Activated naive CD8-positive, alpha-beta T cell treated with anti-CD3 and anti-CD28 coated beads, Interleukin-2, amount 10 ng/mL, durations not matched to agents 7 days and 5 days (primary cell): ENCODE measurements around the gene ROBO2. TPM values are rescaled to one million over a fixed set of nuclear protein-coding genes. Genes with fewer than 3 reads are reported as not detected.

Experiments used
- ATAC-seq: fragments of 150-1000 bp; cut with Tn5 transposase; one replicate; pipeline ENCODE4 v1.10.0; 2021; ENCODE audit warnings: low read depth, moderate library complexity
- POLR2A ChIA-PET: fragments of 350-600 bp; sonication (Branson Sonifier 250); formaldehyde crosslinking; loops from one replicate; lab custom pipeline; 2021; ENCODE audit warnings: antibody characterized with exemption; lab: Charles Lee
- DNase-seq: peaks from one replicate; pipeline ENCODE4 v3.0.0; 2021
- H3K27ac Mint-ChIP-seq: one replicate; pipeline ENCODE4 v1.8.0; 2022; ENCODE audit warnings: mild to moderate bottlenecking, mixed read lengths
- H3K27me3 Mint-ChIP-seq: one replicate; pipeline ENCODE4 v1.8.0; 2022; ENCODE audit warnings: mild to moderate bottlenecking, moderate library complexity, mixed read lengths
- H3K36me3 Mint-ChIP-seq: one replicate; pipeline ENCODE4 v1.8.0; 2021; ENCODE audit warnings: mild to moderate bottlenecking, mixed read lengths
- H3K4me1 Mint-ChIP-seq: one replicate; pipeline ENCODE4 v1.8.0; 2021; ENCODE audit warnings: mixed read lengths
- H3K4me3 Mint-ChIP-seq: one replicate; pipeline ENCODE4 v1.8.0; 2022; ENCODE audit warnings: mild to moderate bottlenecking, moderate library complexity, mixed read lengths
- H3K9me3 Mint-ChIP-seq: one replicate; pipeline ENCODE4 v1.8.0; 2021; ENCODE audit warnings: mixed read lengths
- total RNA-seq, 2 experiments: library from RNA; stranded (reverse); gene quantifications; one replicate each; pipeline ENCODE4 v1.2.3, GENCODE V29; 2021

Gene ROBO2
- total RNA-seq, 2 experiments from 2014 or later = not detected

DNA sequence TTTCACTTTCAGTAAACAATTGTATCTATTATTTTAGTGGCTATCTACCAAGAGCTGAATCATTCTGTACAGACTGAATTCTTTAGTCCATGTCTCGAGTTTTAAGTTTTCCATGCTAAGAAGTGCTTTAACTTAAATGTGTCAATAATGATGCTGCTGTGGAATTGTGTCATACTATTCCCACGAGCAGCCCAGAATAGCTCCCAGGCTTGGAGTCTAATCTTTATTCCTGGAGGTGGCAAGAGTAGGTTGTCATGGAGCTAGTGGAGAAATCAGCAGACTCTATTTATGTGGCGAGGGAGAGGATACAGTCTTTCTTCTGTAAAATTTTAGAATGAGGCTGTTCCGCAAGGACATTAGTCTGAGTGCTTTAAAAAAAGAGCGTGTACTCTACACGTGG, 207.2 kb downstream of the ROBO2 start:
- H3K27ac Mint-ChIP-seq = no peak overlapping the region

DNA sequence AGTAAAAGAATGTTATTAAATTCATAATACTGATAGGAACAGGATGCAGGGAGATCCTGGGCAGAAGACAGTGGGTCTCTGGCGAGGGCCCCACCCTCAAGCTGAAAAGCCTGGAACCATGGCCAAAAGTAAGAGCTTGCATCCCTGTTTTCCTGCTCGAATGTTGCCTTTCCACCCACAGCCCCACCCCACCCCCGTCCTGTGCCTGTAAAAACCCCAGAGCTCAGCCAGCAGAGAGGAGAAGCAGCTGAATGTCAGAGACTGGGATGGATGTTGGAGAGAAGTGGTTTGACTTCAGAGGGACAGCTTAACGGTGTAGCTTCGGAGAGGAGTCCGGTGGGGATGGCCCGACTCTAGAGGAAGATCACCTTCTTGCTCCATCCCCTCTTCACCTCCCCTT, 207.9 kb downstream of the ROBO2 start:
- Mint-ChIP-seq H3K36me3 (no peaks in the 10 kb centered on the region), H3K27ac (no peak overlapping the region), H3K4me3 (no peak overlapping the region), H3K9me3 (peaks cover 6% of the 10 kb centered on the region), H3K4me1 (no peaks in the 10 kb centered on the region), H3K27me3 (no peaks in the 10 kb centered on the region)
- no peak for ATAC-seq
- no peak for DNase-seq
- POLR2A ChIA-PET = no interaction called here

More for the DNA sequence above, 207.2 kb downstream of the ROBO2 start:
- Mint-ChIP-seq H3K27me3 (no peaks in the 10 kb centered on the region), H3K4me3 (no peak overlapping the region), H3K36me3 (no peaks in the 10 kb centered on the region), H3K9me3 (peaks cover 6% of the 10 kb centered on the region), H3K4me1 (no peaks in the 10 kb centered on the region)
- ATAC-seq = no peak
- no peak for DNase-seq
- POLR2A ChIA-PET = no interaction called here

DNA sequence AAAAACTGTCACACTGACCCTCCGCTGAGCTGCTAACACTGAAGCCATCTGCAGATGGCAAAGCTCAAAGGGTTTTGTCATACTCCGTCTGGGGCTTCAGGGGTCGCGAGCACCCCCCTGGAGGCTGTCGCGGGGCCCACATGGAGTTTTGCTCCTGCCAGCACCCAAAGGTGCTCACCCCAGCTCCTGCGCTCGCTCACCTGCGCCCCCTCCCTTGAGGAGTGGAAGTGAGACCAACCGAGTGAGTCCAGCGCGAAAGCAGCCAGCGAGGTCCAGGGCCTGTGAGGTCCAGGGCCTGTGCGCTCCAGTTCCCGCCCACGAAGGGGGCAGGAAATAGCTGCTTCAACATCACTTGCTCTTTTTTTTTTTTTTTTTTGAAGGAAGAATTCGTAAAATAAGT, 208.5 kb downstream of the ROBO2 start:
- Mint-ChIP-seq H3K4me3 (no peak overlapping the region), H3K27ac (no peak overlapping the region), H3K9me3 (peaks cover 6% of the 10 kb centered on the region), H3K36me3 (no peaks in the 10 kb centered on the region), H3K4me1 (no peaks in the 10 kb centered on the region), H3K27me3 (no peaks in the 10 kb centered on the region)
- ATAC-seq = no peak
- POLR2A ChIA-PET = no interaction called here
- no peak for DNase-seq

DNA sequence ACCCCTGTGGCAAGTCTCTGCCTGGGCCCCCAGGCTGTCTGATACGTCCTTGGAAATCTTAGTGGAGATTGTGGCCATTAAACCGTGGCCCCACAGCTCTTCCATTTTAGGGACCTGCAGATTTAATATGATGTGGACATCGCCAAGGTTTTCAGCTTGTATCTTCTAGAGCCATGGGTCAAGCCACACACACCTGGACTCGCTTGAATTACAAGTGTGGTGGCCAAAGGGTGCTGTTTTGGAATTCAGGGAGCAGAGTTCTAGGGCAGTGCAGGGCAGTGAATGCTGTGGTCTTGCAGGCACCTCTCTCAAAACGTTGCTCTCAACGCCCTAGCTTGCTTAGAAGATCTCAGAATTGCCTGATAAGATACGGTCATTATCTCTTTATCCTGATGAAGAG, 211.2 kb downstream of the ROBO2 start:
- no peak for DNase-seq
- Mint-ChIP-seq H3K27me3 (no peaks in the 10 kb centered on the region), H3K36me3 (no peaks in the 10 kb centered on the region), H3K27ac (no peak overlapping the region), H3K4me1 (no peaks in the 10 kb centered on the region), H3K4me3 (no peak overlapping the region), H3K9me3 (peaks cover 2% of the 10 kb centered on the region)
- POLR2A ChIA-PET = no interaction called here
- ATAC-seq = no peak

DNA sequence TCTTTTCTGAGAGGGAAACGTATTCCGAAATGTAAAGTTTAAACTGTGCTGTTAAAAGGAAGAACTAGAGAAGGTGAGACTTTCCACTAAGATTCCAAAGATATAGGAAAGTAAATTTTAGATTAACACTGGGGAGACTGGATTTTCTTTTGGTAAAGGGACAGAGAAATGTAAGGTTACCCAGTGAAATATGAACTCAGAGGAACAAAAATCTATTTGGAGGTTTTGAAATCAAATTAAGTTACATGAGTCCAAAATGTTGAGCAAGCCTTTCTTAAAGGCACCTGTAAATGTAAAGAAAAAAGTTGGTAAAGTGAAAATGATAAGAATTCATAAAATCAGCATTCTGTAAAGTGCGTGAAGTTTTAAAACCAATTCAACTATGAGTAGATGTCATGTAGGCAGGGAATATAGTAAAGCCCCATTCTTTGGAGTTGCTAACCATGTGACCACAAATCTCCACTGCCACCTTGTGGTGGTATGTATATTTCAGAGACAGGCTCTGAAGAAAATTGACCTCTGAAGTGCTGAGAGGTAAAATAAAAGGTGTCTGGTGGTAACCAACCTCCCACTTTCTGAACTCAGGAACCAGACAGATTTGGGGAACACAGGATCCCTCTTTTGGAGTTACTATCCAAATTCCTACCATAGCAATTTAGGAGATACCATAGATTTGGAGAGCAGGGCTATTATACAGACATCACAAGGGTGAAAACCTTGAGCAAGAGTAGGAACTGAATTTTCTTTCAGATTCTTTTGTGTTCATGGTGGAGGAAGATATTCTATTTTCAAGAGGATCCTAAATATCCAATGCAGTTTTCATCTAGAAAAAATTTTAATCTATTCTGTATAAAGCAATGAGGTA, 215.3 kb downstream of the ROBO2 start:
- ATAC-seq = no peak
- peaks cover 2% of the 10 kb centered on the region for H3K9me3 Mint-ChIP-seq
- no peak overlapping the region for H3K4me3 Mint-ChIP-seq

DNA sequence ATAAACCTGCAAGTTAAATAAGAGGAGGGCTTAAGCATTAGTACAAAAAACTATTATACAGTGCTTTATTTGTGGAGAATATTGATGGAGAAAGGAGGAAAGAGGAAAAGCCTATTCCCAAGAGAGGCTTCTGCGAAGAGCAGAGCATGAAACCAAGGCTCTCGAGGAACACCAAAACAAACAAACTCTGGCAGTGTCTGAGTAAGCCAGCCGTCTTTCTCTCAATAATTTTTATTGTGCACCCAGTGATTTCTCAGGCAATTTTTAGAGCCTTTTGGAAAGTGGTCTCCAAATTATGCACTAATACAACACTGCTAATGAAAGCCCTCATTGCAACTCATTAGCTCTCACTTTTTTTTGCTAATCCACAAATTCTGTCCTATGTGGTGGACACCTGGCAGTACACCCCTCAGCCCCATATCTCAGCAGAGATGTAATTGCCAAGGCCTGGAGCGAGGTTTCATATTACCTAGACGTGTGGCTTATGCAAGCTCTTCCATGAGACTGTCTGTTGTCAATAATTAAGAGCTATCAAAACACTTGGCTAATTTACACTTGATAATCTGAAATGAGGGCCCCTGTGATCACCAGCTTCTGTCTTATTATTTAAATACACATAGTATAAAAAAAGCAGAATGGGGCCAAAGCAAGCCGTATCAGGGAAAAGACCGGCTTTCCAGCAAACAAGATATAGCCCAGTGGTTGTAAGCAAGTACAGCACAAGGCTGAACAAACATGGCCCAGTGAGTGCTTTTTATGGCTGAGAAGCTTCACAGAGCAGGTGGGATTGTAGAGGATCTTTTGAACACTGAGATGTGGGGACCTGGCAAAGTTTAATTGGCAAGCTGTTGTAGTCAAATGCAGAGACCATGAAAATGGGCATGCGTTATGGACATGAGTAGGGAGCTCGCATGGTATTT, 216.9 kb downstream of the ROBO2 start:
- no peaks in the 10 kb centered on the region for H3K4me1 Mint-ChIP-seq
- no peak overlapping the region for H3K4me3 Mint-ChIP-seq
- H3K36me3 Mint-ChIP-seq = no peaks in the 10 kb centered on the region

More for the DNA sequence above, 215.3 kb downstream of the ROBO2 start:
- no peaks in the 10 kb centered on the region for H3K4me1 Mint-ChIP-seq
- H3K27me3 Mint-ChIP-seq = no peaks in the 10 kb centered on the region
- H3K36me3 Mint-ChIP-seq = no peaks in the 10 kb centered on the region
- POLR2A ChIA-PET = no interaction called here
- DNase-seq = no peak
- H3K27ac Mint-ChIP-seq = no peak overlapping the region

DNA sequence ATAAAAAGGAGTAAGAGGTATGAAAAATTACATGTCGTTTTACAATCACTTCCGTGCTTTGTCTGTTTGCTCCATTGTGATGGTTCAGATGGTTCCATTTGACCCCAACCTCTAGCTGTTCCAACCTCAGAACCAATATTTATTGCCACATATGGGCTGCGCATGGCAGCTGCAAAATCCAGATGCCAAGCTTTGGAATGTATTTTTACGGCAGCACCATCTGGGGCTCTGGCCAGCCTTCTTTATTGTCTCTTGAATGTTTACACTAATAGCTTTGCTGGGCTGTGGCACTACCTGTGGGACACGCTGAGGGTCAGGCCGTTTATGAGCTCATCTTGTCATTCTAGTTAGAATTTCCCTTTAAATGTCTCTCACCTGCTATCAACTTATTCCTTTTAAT, 219.8 kb downstream of the ROBO2 start:
- H3K36me3 Mint-ChIP-seq = no peaks in the 10 kb centered on the region
- no peak overlapping the region for H3K4me3 Mint-ChIP-seq
- no peak overlapping the region for H3K27ac Mint-ChIP-seq
- ATAC-seq (no peak), DNase-seq (no peak)
- POLR2A ChIA-PET = no interaction called here
- H3K4me1 Mint-ChIP-seq = no peaks in the 10 kb centered on the region
- no peaks in the 10 kb centered on the region for H3K27me3 Mint-ChIP-seq
- peaks cover 1% of the 10 kb centered on the region for H3K9me3 Mint-ChIP-seq

More for the DNA sequence above, 216.9 kb downstream of the ROBO2 start:
- Mint-ChIP-seq H3K27ac (no peak overlapping the region), H3K9me3 (peaks cover under 1% of the 10 kb centered on the region), H3K27me3 (no peaks in the 10 kb centered on the region)
- DNase-seq (no peak), ATAC-seq (no peak)
- POLR2A ChIA-PET = no interaction called here

DNA sequence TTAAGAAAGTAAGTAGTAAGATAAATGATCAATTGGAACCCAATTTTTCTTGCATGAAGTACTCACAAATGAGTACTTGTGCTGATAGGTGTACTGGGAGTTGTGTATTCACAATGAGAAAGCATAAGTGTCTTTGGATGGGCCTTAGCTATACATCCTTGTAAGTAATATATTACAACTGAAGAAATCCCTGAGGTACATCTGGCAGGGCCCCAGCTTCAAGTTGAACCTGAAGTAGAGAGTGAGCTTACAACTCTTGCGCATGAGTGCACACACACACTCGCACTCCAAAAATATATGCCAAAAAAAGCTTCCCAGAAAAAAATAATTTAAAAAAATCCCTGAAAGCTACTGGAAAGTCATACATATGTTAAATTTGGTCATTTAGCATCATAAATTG, 222.5 kb downstream of the ROBO2 start:
- Mint-ChIP-seq H3K36me3 (no peaks in the 10 kb centered on the region), H3K27me3 (no peaks in the 10 kb centered on the region), H3K4me3 (no peak overlapping the region), H3K27ac (no peak overlapping the region), H3K4me1 (no peaks in the 10 kb centered on the region), H3K9me3 (peaks cover 3% of the 10 kb centered on the region)
- POLR2A ChIA-PET = no interaction called here
- DNase-seq (no peak), ATAC-seq (no peak)

DNA sequence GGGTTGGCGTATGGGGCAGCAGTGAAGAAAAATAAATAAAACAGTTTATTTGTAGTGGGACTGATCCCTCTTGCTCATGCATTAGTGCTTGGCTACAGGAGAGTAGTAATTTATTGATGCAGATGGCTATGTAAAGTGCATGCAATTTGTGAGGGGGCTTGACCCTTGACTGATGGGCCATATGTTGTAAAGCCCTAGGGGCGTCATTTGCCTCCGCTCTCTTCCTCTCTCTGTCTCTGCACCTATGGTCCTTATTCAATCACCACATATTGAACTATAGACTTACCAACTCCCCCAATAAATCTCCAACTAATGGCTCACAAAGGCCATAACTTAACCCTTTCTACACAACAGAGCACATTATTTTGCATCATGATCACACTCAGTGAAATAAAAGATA, 227.7 kb downstream of the ROBO2 start:
- Mint-ChIP-seq H3K27ac (no peak overlapping the region), H3K9me3 (peaks cover 2% of the 10 kb centered on the region), H3K27me3 (no peaks in the 10 kb centered on the region), H3K4me1 (no peaks in the 10 kb centered on the region), H3K4me3 (no peak overlapping the region), H3K36me3 (no peaks in the 10 kb centered on the region)
- POLR2A ChIA-PET = no interaction called here
- DNase-seq = no peak
- no peak for ATAC-seq

DNA sequence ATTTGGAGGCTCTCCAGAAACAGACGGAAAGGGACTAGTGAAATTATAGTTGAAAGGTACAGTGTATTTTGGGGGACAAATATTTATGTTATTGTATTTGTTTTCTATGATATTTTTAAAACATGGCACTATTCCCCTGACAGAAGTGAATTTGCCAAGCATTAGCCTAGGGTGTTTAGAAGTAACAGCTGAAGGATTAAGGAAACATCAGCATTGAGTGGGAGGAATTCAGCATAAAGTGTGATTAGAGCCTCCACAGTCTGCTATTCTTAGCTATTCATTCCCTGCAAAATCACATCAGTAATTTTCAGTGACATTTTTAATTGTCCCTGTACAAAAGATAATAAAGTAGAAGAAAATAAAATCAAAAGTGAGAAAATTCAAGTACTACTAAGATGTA, 231.4 kb downstream of the ROBO2 start:
- H3K4me3 Mint-ChIP-seq = no peak overlapping the region
- no peaks in the 10 kb centered on the region for H3K36me3 Mint-ChIP-seq
- H3K27me3 Mint-ChIP-seq = no peaks in the 10 kb centered on the region
- peaks cover 2% of the 10 kb centered on the region for H3K9me3 Mint-ChIP-seq
- no peak for DNase-seq
- no peak for ATAC-seq
- POLR2A ChIA-PET = no interaction called here
- H3K4me1 Mint-ChIP-seq = no peaks in the 10 kb centered on the region
- H3K27ac Mint-ChIP-seq = no peak overlapping the region

DNA sequence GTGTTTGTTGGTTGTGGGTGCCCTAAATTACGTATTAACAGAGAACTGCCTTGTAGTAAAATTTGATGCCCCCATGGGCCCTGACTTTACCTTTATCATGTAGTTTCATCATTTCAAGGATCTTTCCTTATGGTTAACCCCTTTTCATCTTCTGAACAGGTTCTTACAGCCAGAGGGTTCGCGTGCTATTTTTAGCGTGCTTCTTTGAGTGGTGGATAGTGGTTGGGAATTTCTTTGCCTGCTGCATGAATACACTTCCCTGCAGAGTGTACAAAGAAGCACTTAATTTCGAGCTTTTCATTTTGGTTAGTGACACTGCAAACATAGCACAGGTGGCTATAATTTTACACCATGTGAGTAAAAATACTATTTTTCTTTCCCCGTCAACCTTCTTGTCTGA, 231.8 kb downstream of the ROBO2 start:
- Mint-ChIP-seq H3K9me3 (peaks cover 2% of the 10 kb centered on the region), H3K4me1 (no peaks in the 10 kb centered on the region), H3K27me3 (no peaks in the 10 kb centered on the region), H3K4me3 (no peak overlapping the region), H3K36me3 (no peaks in the 10 kb centered on the region), H3K27ac (no peak overlapping the region)
- DNase-seq = no peak
- POLR2A ChIA-PET = no interaction called here
- no peak for ATAC-seq

DNA sequence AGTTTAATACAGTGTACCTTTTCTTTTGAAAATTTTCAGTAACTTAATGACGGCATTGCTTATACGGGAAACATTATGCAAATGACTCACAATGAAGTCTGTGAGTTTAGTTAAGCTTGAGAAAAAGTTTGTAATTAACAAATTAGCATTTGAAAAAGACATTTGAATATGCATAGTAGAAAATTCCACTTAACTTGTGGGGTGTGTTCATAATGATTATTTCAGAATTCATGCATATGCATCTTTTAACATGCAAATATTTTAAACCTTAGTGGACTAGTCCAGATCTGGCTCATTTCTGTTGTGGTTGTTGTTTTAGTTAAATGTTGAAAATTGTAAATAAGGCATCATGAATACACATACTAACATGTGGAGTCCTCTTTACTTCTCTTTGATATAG, 239.4 kb downstream of the ROBO2 start:
- DNase-seq = no peak
- no peak for ATAC-seq
- H3K9me3 Mint-ChIP-seq = peaks cover 2% of the 10 kb centered on the region
- H3K27me3 Mint-ChIP-seq = no peaks in the 10 kb centered on the region
- H3K4me1 Mint-ChIP-seq = no peaks in the 10 kb centered on the region
- H3K36me3 Mint-ChIP-seq = no peaks in the 10 kb centered on the region
- no peak overlapping the region for H3K4me3 Mint-ChIP-seq
- H3K27ac Mint-ChIP-seq = no peak overlapping the region
- POLR2A ChIA-PET = no interaction called here

DNA sequence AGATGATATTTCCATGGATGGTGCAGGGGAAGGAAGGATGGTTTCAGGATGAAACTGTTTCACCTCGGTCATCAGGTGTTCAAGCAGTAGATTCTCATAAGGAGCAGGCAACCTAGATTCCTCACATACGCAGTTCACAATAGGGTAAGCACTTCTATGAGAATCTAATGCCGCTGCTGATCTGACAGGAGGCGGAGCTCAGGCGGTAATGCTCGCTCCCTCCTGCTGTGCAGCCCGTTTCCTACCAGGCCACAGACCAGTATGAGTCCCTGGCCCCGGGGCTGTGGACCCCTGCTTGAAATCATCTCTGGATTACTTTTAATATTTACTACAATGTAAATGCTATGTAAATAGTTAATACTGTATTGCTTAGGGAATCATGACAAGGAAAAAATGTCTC, 241.8 kb downstream of the ROBO2 start:
- H3K4me1 Mint-ChIP-seq = no peaks in the 10 kb centered on the region
- no peak overlapping the region for H3K27ac Mint-ChIP-seq
- H3K36me3 Mint-ChIP-seq = no peaks in the 10 kb centered on the region
- no peak overlapping the region for H3K4me3 Mint-ChIP-seq
- ATAC-seq (no peak), DNase-seq (no peak)
- no peaks in the 10 kb centered on the region for H3K27me3 Mint-ChIP-seq
- peaks cover 2% of the 10 kb centered on the region for H3K9me3 Mint-ChIP-seq
- POLR2A ChIA-PET = no interaction called here

DNA sequence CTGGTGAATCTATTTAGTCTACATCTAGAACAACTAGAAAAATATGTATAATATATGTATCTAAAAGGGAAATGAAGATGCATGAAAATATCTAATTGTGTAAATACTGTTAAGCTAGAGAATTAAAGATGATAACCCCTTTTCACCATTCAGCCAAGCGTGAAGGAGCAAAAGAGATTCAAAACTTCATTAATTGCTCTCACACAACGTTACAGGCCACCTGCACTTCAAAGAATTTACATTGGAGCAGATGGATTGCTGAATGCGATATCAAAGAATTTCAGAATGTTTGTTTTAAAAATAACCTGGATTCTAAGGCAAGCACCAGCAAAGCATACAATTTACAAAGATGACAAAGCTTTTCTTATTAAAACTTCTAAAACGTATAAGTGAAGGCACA, 243.2 kb downstream of the ROBO2 start:
- no peak for DNase-seq
- Mint-ChIP-seq H3K27ac (no peak overlapping the region), H3K4me1 (no peaks in the 10 kb centered on the region), H3K9me3 (peaks cover 2% of the 10 kb centered on the region), H3K27me3 (no peaks in the 10 kb centered on the region), H3K36me3 (no peaks in the 10 kb centered on the region), H3K4me3 (no peak overlapping the region)
- no peak for ATAC-seq
- POLR2A ChIA-PET = no interaction called here
